Loucy (cell line): ENCODE data around the gene MRPL47.

Source experiments
- CTCF ChIP-seq: fragments of 200-600 bp; sonication (generic); conservative IDR thresholded peaks from 2 replicates; pipeline ENCODE4 v1.5.1; 2014; ENCODE audit warnings: mild to moderate bottlenecking, antibody characterized with exemption, low read length
- EZH2phosphoT487 ChIP-seq: fragments of 200-600 bp; IDR thresholded peaks from 2 replicates; pipeline ENCODE4 v1.6.1; 2018; ENCODE audit warnings: antibody characterized with exemption, mild to moderate bottlenecking, moderate library complexity, borderline replicate concordance

DNA sequence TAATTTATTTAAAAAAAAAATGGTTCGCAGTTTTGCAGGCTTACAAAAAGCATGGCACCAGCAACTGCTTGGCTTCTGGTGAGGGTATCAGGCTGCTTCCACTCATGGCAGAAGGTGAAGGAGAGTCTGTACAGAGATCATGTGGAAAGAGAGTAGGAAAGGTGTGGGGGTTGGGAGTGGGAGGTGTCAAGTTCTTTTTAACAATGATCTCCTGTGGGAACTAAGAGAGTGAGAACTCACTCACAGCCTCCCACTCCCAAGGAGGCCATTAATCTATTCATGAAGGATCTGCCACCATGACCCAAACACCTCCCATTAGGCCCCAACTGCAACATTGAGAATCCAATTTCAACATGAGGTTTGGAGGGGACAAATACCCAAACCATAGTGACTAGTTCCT, 62.8 kb downstream of the MRPL47 start:
- TF ChIP-seq CTCF (no peak), EZH2phosphoT487 (no peak)
